ENCODE measurements around the gene CLDN16.

GRCh38 chr3:190384309-190384756 lies 3.6 kb upstream of the CLDN16 start:
- TF ChIP-seq ZZZ3 (IDR thresholded peaks at IDR 0.05) (no peak), SOX6 (IDR thresholded peaks at IDR 0.05) (no peak), STAT5A (IDR thresholded peaks at IDR 0.05; ENCODE audit: borderline replicate concordance, low read length) (no peak), CREB1 (IDR thresholded peaks at IDR 0.05) (no peak), CREB1 (CRISPR knock-in tag; IDR thresholded peaks at IDR 0.05) (no peak), TAF1 (IDR thresholded peaks at IDR 0.05; ENCODE audit: control insufficient read depth, extremely low read depth, insufficient read depth, low read length, severe bottlenecking) (no peak), SMARCC2 (IDR thresholded peaks at IDR 0.05; ENCODE audit: low read depth) (no peak)
